Loucy (cell line): ENCODE measurements around the gene APOM.

Experiments
- CTCF ChIP-seq: fragments of 200-600 bp; sonication (generic); conservative IDR thresholded peaks from 2 replicates; pipeline ENCODE4 v1.5.1; 2014; ENCODE audit warnings: mild to moderate bottlenecking, antibody characterized with exemption, low read length
- EZH2phosphoT487 ChIP-seq: fragments of 200-600 bp; IDR thresholded peaks from 2 replicates; pipeline ENCODE4 v1.6.1; 2018; ENCODE audit warnings: antibody characterized with exemption, mild to moderate bottlenecking, moderate library complexity, borderline replicate concordance

GRCh38 chr6:31636698-31637596 is 18.7 kb upstream of the APOM start:
- TF ChIP-seq EZH2phosphoT487, result no peak
- TF ChIP-seq CTCF, result no peak
